Tibial nerve (tissue), 4 donors: Measurements from ENCODE around the gene SLC44A4. TPM values are rescaled to one million over a fixed set of nuclear protein-coding genes. Genes with fewer than 3 reads are reported as not detected.

Experiments
- DNase-seq, 2 donors: peaks; one replicate each; pipeline ENCODE4 v3.0.0-alpha.2; 2019; ENCODE audit warnings: low spot score in 2 of 2
- H3K27ac ChIP-seq, 4 donors: fragments of 200-600 bp; sonication (generic) in 3 of 4; one replicate each; pipeline ENCODE4 v1.5.1; 2017 to 2019; ENCODE audit warnings: mild to moderate bottlenecking in 1 of 4
- H3K27me3 ChIP-seq, 2 donors: fragments of 200-600 bp; sonication (generic) in 1 of 2; one replicate each; pipeline versions ENCODE4 v1.5.1 to v1.6.0; 2017 to 2019
- H3K36me3 ChIP-seq, 3 donors: fragments of 200-600 bp; sonication (generic); one replicate each; pipeline ENCODE4 v1.5.1; 2018 to 2019
- H3K4me1 ChIP-seq, 4 donors: fragments of 200-600 bp; sonication (generic) in 3 of 4; one replicate each; pipeline ENCODE4 v1.5.1; 2017 to 2019
- H3K4me3 ChIP-seq, 4 donors: fragments of 200-600 bp; sonication (generic) in 3 of 4; one replicate each; pipeline ENCODE4 v1.5.1; 2017 to 2019; ENCODE audit warnings: mild to moderate bottlenecking in 1 of 4, moderate library complexity in 1 of 4
- H3K9me3 ChIP-seq, 4 donors: fragments of 200-600 bp; sonication (generic) in 3 of 4; one replicate each; pipeline ENCODE4 v1.5.1; 2017 to 2019
- CTCF ChIP-seq, 5 experiments: fragments of 200-600 bp in 3 of 5; fragments of 450-650 bp in 2 of 5; sonication (generic) in 3 of 5; IDR thresholded peaks; one replicate each; pipeline ENCODE4 v1.5.1; 2016 to 2019; ENCODE audit warnings: antibody characterized with exemption in 5 of 5, mild to moderate bottlenecking in 3 of 5, moderate library complexity in 2 of 5
- EP300 ChIP-seq, 2 donors: sonication (generic); formaldehyde crosslinking; IDR thresholded peaks; one replicate each; pipeline ENCODE4 v1.6.1; 2017; ENCODE audit warnings: antibody characterized with exemption in 2 of 2, mild to moderate bottlenecking in 1 of 2
- POLR2A ChIP-seq, 2 donors: fragments of 450-650 bp; IDR thresholded peaks; one replicate each; pipeline ENCODE4 v1.6.1; 2017; ENCODE audit warnings: antibody characterized with exemption in 2 of 2, mild to moderate bottlenecking in 2 of 2, moderate library complexity in 2 of 2
- WGBS, 2 donors: methylation state at CpG; one replicate each; pipeline ENCODE4 v1.1.5; 2018; 5-methylcytosine and 5-hydroxymethylcytosine counted together
- total RNA-seq, 4 donors: library from RNA; depleted of rRNA; stranded (reverse); fragments of >200 nt; gene quantifications; one replicate each; pipeline ENCODE4 v1.1.0, GENCODE V29; 2016

Gene SLC44A4
- total RNA-seq, 4 donors from 2014 or later, result 0.22 to 0.84 (median 0.59) TPM; not detected in 1

DNA sequence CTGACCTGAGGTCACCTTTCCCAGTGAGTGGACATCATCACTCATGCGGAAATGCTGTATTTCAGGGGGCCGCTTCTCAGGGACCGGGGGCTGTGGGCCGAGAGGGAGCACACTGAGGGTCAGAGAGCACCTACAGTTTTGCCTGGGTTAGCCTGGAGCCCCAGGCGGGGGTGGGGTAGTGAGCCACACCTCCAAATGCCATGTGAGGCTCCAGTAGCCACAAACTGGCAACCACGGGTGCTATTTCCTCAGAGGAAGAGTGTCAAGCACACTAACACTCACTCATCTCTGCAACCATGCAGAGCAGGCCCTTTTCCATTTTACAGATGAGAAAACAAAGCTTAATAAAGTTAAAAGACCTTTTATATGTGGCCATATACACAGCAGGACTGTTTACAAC lies 14.0 kb upstream of the SLC44A4 start:
- WGBS, 2 donors, result 75 to 77% methylated on average over 6 of the region's 6 CpGs
- Histone ChIP-seq H3K27me3 (no peaks in the 10 kb centered on the region), H3K36me3 (peaks cover 2 to 85% (median 19%) of the 10 kb centered on the region in 3 donors), H3K9me3 (no peaks in the 10 kb centered on the region), H3K27ac (no peak overlapping the region), H3K4me3 (no peak overlapping the region), H3K4me1 (peaks cover 0 to 13% (median 3%) of the 10 kb centered on the region in 4 donors)
- DNase-seq, result no peak
- TF ChIP-seq EP300 (IDR thresholded peaks at IDR 0.05) (no peak), POLR2A (IDR thresholded peaks at IDR 0.05) (no peak), CTCF (IDR thresholded peaks at IDR 0.05) (no peak)

- Histone ChIP-seq H3K27me3 (no peaks in the 10 kb centered on the region), H3K4me3 (no peak overlapping the region), H3K27ac (no peak overlapping the region), H3K4me1 (no peaks in the 10 kb centered on the region), H3K9me3 (no peaks in the 10 kb centered on the region), H3K36me3 (peaks cover 0 to 100% (median 30%) of the 10 kb centered on the region in 3 donors)
- TF ChIP-seq POLR2A (IDR thresholded peaks at IDR 0.05) (no peak), CTCF (IDR thresholded peaks at IDR 0.05) (no peak), EP300 (IDR thresholded peaks at IDR 0.05) (no peak)
- 92 to 96% methylated on average over 3 of the region's 3 CpGs for whole genome bisulfite sequencing, 2 donors
- DNase-seq, result no peak
Measured at GRCh38 chr6:31889331-31889972, 10.7 kb upstream of the SLC44A4 start.

GRCh38 chr6:31888276-31889258 lies 9.8 kb upstream of the SLC44A4 start:
- Histone ChIP-seq H3K4me1 (no peaks in the 10 kb centered on the region), H3K4me3 (no peak overlapping the region), H3K9me3 (no peaks in the 10 kb centered on the region), H3K27me3 (no peaks in the 10 kb centered on the region), H3K27ac (peak overlapping the region in 1 of 4 donors; percentile 26), H3K36me3 (peaks cover 3 to 100% (median 37%) of the 10 kb centered on the region in 3 donors)
- 77 to 81% methylated on average over 36 to 41 of the region's 43 CpGs for WGBS, 2 donors
- TF ChIP-seq POLR2A (IDR thresholded peaks at IDR 0.05) (no peak), CTCF (IDR thresholded peaks at IDR 0.05) (peak; percentile 32 to 61 (median 56)), EP300 (IDR thresholded peaks at IDR 0.05) (no peak)
- no peak for DNase-seq

DNA sequence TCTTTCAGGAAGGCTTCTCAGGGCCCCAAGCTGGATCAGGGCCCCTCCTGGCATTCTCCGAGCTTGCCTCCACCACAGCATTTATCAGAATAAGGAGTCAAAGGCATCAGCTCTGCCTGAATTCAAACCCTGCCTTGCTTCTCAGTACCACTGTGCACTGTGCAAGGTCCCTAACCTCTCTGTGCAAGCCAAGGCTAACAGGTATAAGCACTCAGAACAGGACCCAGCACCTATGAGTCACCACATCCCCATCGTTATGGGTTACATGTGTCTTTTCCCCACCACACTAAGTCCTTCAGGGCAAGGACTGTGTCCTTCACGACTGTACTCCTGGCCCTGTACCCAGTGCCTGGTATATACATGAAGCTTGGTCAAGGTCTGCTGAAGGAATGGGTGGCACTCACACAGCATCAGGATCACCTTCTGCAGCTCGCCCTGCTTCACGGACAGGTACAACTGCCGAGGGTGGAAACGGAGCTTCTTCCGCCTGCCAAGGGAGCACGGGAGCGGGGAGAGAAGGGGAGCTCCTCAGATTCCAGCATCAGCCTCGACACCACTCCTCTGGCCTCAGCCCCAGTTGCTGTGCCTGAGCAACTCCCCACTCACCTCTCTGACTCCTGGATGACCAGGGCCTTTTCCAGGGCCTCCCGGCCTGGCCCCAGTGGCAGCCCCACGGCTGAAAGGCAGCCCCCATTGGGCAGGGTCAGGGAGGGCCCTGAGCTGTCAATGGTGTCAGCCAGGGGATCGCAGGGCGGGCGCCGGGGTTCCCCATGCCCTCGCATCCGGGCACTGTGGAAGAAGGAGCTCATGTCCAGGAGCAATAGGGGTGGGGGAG lies 8.6 kb upstream of the SLC44A4 start:
- Histone ChIP-seq H3K9me3 (no peaks in the 10 kb centered on the region), H3K36me3 (peaks cover 7 to 100% (median 42%) of the 10 kb centered on the region in 3 donors), H3K27me3 (no peaks in the 10 kb centered on the region), H3K4me1 (no peaks in the 10 kb centered on the region), H3K27ac (peak overlapping the region in 2 of 4 donors; percentile 36), H3K4me3 (no peak overlapping the region)
- 85 to 88% methylated on average over 18 to 19 of the region's 19 CpGs for WGBS, 2 donors
- no peak for DNase-seq
- no peak for TF ChIP-seq CTCF (IDR thresholded peaks at IDR 0.05)
- no peak for TF ChIP-seq EP300 (IDR thresholded peaks at IDR 0.05)
- no peak for TF ChIP-seq POLR2A (IDR thresholded peaks at IDR 0.05)
